GM18520 (cell line): ENCODE measurements around the gene CXCL5.
"Not testable (repeated sequence)": the region's sequence is repeated elsewhere in the genome, so short reads cannot be mapped to it uniquely, and the experiment has no call there.

ENCODE experiments used
- ATAC-seq: cut with Tn5 transposase; IDR thresholded peaks from one replicate; pipeline ENCODE4 v1.9.1; 2021; ENCODE audit not compliant: unreplicated experiment

Gene CXCL5

DNA sequence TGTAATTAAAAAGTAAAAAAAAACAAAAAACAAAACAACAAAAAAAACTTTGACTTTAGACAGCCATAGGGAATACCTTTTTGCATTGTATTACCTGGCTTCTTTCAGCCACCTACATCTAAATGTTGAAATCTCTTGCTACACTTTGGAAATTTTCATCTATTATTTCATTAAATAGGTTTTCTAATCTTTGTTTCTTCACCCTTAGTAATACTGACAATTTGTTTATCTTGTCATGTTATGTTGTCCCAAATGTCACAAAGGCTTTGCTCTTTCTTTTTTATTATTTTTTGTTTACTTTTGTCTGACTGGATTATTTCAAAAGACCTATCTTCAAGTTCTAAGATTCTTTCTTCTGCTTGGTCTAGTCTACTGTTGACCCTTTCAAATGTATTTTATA lies 24.1 kb downstream of the CXCL5 start:
- no peak for ATAC-seq

DNA sequence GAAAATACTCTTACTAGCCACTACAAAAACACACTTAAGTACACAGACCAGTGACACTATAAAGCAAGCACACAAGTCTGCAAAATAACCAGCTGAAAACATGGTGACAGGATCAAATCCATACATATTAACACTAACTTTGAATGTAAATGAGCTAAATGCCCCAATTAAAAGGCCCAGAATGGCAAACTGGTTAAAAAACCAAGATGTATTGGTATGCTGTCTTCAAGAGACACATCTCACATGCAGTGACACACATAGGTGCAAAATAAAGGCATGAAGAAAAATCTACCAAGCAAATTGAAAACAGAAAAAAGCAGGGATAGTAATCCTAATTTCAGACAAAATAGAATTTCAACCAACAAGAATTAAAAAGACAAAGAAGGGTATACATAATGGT lies 27.5 kb downstream of the CXCL5 start:
- no peak for ATAC-seq

DNA sequence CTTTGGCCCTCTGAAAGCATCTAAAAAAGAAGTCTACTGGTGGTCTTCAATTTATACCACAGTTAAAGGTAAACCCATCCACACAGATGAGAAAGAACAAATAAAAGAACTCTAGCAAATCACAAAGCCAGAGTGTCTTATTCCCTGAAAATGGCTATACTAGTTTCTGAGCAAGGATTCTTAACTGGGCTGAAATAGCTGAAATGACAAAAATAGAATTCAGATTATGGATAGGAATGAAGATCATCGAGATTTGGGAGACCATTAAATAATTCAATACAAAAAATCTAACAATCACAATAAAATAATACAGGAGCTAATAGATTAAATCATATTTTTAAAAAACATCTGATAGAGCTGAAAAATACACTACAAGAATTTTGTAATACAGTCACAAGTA lies 28.5 kb downstream of the CXCL5 start:
- ATAC-seq: no peak

DNA sequence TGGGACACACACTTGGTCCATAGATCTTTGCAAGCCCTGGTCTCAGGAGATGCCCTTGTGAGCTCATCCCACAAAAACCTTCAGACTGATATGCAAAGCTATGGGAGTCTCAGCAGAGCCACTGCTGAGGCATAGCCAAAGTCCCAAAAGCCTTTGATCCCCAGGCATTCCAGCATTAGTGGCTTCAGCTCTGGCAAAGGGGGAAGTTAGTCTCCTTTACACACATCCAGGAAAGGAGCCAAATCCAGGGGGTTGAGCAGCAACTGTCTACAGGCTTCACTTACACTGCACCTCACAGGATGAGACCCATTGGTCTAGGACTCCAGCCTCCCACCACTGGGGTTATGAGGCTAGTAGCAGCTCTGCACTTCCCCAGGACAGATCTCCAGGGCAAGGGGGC lies 30.6 kb downstream of the CXCL5 start:
- no peak for ATAC-seq

DNA sequence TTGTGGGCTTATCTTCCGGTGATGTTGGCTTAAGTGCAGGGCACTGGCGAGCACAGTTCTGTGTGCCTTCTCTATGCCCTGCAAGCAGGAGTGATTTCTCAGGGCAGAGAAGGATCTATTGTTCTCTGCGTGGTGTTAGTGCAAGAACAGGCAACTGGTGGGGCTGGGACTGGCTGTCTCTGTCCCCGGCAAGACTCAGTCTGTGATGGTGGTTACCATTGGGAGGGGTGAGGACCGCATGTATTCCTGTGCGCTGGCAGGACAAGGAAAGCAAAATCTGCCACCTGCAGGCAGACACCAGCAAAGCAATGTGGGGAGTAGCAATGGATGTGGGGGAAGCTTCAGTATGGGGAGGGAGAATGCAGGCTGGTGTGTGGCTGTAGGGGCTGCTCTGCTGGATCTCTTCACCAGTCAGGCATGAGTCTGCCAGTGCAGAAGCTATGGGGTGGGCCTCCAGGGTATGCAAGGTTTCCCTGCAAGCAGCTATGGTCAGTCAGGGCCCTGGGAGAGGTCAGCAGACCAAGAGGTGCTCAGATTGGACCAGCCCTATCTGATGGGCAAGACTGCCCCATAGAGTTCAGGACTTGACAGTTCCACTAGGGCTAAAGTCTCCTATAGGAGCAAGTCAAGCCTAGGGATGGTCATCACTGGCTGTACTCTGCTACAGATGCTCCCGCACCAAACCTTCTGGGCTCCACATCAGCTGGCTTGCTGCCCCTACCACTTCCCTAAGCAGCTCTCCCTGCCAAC lies 33.4 kb downstream of the CXCL5 start:
- no peak for ATAC-seq

DNA sequence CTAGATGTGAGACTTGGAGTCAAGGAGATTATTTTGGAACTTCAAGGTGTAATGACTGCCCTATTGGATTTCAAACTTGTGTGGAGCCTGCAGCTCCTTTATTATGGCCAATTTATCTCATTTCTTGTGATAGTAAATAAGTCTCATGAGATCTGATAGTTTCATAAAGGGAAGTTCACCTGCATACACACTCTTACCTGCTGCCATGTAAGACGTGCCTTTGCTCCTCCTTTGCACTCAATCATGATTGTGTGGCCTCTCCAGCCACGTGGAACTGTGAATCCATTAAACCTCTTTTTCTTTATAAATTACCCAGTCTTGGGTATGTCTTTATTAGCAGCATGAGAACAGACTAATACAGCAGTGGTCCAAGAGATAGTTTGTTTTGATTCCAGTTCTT lies 35.8 kb downstream of the CXCL5 start:
- ATAC-seq: no peak

DNA sequence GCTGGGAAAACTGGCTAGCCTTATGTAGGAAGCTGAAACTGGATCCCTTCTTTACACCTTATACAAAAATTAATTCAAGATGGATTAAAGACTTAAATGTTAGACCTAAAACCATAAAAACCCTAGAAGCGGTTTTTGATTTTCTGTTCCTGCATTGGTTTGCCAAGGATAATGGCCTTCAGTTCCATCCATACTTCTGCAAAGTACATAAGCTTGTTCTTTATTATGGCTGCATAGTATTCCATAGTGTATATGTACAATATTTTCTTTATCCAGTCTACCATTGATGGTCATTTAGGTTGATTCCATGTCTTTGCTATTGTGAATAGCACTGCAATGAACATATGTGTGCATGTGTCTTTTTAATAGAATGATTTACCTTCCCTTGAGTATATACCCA lies 39.4 kb downstream of the CXCL5 start:
- not testable (repeated sequence) for ATAC-seq

DNA sequence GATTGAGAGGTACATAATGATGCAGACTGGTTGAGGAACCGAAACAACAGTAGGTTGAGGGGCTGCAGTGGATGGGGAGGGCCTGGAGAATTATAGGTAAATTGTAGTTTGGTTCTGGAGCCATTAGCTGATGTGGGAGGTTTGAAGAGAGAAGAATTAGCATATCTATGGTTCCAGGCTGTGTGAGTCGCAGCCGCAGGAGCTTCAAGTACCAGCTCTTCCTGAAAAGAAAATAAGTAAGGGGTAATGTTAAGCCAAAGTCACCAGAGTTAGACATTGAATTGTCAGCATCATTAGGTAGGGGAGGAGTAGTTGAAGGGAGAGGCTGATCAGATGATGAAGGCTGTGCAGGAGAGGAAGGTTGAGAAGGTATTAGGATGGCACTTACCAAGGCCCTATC lies 46.1 kb downstream of the CXCL5 start:
- no peak for ATAC-seq

DNA sequence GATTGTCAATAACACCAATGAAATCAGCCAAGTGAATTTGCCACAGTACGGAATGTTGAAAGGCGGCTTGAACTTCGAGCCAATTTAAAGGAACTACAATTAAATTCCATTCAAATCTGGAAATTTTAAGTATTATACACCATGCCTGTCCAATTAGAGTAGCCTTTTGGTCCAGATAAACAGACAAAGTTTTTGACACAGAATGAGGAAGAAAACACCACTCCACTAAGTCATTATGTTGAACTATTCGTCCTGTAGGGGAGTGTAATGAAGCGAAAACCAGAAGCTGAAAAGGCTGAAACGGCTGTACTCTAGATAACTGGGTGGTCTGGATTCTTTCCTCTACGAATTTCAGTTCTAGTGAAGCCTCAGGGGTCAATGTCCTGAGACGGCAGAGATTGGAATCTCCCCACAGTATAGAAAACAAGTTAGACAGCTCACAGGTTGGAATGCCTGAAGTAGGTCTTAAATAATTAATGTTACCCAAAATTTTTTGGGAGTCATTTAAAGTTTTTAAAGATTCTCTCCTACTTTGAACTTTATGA lies 48.0 kb downstream of the CXCL5 start:
- not testable (repeated sequence) for ATAC-seq

DNA sequence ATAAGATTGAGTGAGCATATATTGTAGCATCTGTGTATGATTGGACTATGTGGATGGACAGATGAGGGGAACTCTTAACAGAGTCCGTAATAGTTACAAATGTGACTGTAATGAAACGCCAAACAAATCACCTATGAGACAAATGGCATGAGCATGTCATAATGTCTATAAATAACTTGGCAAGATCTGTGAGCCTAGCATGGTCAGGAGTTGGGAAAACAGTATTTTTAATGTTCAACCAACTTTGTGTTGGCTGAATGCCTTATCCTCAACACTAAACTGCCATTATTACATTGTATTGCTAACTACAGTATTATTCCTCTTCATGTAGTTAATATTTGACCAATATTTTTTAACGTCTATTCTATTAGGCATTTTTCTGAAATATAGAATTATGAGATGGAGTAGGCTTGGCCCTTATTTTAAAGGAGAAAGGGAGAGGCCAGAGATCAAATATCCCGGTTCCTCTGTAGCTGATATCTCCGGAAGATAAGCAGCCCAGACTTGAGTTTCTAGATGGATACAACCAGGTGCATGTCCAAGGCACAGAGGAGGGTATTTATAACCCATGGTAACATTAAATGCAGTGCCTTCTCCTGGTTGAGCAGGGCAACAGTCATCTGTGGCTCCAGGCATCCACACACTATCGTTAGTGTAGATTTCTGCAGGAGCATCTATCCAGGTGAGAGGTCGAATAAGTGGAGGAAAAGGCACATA lies 49.3 kb downstream of the CXCL5 start:
- ATAC-seq: no peak

DNA sequence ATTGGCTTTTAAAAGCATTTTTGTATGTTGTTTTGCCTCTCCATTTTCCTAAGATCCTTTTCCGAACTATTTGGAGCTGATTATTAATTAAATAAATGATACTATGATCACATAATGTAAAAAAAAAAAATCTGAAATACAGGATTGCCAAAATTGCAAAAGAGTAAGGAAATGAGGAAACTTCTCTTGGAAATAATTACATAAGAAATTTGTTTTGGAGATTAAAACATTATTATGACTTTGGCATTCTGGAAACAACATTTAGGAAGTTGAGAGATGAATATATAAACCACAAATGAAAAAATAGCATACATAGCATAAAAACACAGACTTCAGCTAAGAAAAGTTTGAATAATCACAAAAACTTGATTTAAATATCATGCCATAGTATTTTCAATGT lies 50.2 kb downstream of the CXCL5 start:
- no peak for ATAC-seq

DNA sequence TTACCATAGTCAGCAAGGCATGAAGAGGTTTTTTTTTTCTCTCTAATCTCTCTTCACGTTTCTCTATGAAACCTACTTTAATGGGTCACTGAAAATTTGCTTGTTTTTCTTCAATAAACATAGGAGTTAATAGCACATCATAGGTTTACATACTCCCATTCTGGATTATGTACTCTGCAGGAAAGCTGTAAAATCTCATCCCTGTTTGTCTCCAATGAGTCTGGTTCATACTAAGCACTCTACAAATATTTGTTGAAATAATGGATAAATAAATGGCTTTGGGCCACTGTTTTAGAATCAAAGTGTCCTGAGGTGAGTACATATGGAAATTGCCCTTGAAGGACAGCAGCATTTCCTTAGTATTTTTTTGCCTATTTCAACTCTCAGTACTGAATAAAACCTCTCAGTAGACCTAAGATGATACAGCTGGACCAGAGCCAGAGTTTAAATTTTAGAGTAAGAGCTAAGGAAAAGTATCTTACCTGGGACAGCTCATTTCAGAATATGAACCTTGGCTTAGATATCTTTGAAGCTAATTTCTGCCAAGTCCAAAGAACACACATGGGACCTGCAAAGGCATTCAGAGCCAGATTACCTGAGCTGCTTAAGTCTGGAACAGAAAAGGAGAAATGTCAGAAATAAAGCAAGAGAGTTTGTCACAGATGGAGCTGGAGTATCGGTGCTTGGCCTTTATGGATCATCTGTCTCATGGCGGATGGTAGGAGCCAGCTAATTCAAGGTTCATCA lies 51.1 kb downstream of the CXCL5 start:
- no peak for ATAC-seq

DNA sequence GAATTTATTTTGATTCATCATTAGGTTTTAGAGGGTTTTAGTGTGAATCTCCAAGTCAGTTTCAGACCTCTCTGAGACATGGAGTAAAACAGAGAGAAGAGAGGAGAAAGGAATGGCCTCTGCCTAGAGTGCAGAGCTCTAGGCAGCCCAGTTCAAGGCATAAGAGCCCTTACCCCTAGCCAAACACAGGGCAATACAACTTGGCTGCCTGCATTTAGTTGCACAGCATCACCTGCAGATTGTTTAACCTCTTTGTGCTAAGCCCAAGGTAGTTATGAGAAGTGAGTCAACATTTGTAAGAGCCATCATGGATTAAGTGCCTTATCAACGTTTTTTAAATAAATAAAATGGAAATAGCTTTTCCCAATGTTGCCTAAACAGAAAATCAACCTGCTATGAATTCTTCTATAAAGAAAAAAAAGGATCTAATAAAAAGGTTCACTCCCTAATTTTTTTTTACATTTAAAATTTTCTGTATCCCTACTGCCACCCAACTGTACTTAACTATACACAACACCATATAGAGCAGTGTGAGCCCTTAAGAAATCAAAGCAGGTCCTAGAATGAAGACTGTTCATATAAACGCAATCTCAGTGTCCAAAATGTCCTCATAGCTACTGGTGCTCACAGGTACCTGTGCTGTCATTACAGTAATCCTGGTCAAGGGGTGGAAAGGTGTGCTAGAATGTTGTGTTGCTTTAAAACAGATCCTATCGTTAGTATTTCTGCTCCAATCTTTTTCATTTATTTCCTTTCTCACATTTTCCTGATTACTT lies 52.6 kb downstream of the CXCL5 start:
- no peak for ATAC-seq
